SHP77 treated with DMSO at 0.1 percent for 48 hours (cell line): ENCODE results near the gene ATP7B.
"Not testable (repeated sequence)": the region's sequence is repeated elsewhere in the genome, so short reads cannot be mapped to it uniquely, and the experiment has no call there.

ENCODE experiments used
- DNase-seq: peaks from one replicate; lab custom pipeline; 2025; lab: John Stamatoyannopoulos, UW

The ATP7B gene

GRCh38 chr13:51922771-51923480, 88.3 kb downstream of the ATP7B start:
- no peak for DNase-seq

- no peak for DNase-seq
Measured at GRCh38 chr13:51921790-51922740, 89.2 kb downstream of the ATP7B start.

GRCh38 chr13:51920786-51921185, 90.5 kb downstream of the ATP7B start:
- no peak for DNase-seq

GRCh38 chr13:51920267-51920666, 91.0 kb downstream of the ATP7B start:
- no peak for DNase-seq

GRCh38 chr13:51919531-51919930, 91.7 kb downstream of the ATP7B start:
- DNase-seq: no peak

GRCh38 chr13:51916962-51917361, 94.3 kb downstream of the ATP7B start:
- DNase-seq: no peak

GRCh38 chr13:51916051-51916818, 95.0 kb downstream of the ATP7B start:
- DNase-seq: no peak

- DNase-seq: no peak
Measured at GRCh38 chr13:51914137-51914493, 97.1 kb downstream of the ATP7B start.

- no peak for DNase-seq
Measured at GRCh38 chr13:51913421-51914136, 97.7 kb downstream of the ATP7B start.

- no peak for DNase-seq
Measured at GRCh38 chr13:51912511-51913225, 98.6 kb downstream of the ATP7B start.

- DNase-seq: no peak
Measured at GRCh38 chr13:51912091-51912490, 99.2 kb downstream of the ATP7B start.

GRCh38 chr13:51910508-51910907, 100.7 kb downstream of the ATP7B start:
- no peak for DNase-seq

- not testable (repeated sequence) for DNase-seq
Measured at GRCh38 chr13:51909265-51909664, 102.0 kb downstream of the ATP7B start.

- no peak for DNase-seq
Measured at GRCh38 chr13:51907040-51907732, 104.1 kb downstream of the ATP7B start.

GRCh38 chr13:51906581-51906980, 104.7 kb downstream of the ATP7B start:
- DNase-seq: no peak

- no peak for DNase-seq
Measured at GRCh38 chr13:51905787-51906186, 105.5 kb downstream of the ATP7B start.

- DNase-seq: no peak
Measured at GRCh38 chr13:51902776-51903175, 108.5 kb downstream of the ATP7B start.

GRCh38 chr13:51900471-51900870, 110.8 kb downstream of the ATP7B start:
- DNase-seq: no peak

GRCh38 chr13:51895906-51896888, 115.1 kb downstream of the ATP7B start:
- DNase-seq: peak; percentile 3
